ENCODE results near the gene KCNT1.

DNA sequence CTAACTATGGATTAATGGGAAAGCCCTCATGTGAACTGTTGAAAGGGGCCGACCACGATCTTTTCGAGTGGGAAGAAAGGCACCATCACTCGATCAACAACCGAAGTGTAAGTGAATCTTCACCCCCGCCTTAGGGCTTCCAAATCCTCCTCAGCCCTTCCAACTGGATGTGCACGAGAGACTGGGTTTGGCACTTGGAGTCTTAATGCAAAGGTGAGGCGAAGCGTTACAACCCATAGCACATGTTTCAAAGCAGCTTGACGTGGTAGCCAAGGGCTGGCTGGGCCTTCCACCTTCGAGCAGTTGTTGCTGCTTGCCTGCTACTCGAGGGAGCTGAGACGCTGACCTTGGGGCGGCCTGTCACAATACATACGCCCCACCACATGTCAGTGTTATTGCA lies 44.6 kb upstream of the KCNT1 start:
- TF ChIP-seq, protein P1, sequence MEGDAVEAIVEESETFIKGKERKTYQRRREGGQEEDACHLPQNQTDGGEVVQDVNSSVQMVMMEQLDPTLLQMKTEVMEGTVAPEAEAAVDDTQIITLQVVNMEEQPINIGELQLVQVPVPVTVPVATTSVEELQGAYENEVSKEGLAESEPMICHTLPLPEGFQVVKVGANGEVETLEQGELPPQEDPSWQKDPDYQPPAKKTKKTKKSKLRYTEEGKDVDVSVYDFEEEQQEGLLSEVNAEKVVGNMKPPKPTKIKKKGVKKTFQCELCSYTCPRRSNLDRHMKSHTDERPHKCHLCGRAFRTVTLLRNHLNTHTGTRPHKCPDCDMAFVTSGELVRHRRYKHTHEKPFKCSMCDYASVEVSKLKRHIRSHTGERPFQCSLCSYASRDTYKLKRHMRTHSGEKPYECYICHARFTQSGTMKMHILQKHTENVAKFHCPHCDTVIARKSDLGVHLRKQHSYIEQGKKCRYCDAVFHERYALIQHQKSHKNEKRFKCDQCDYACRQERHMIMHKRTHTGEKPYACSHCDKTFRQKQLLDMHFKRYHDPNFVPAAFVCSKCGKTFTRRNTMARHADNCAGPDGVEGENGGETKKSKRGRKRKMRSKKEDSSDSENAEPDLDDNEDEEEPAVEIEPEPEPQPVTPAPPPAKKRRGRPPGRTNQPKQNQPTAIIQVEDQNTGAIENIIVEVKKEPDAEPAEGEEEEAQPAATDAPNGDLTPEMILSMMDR (IDR thresholded peaks at IDR 0.05), result no peak
- no peak for TF ChIP-seq POLR2A (IDR thresholded peaks at IDR 0.05)

Measured in esophagus squamous epithelium (tissue), 4 donors.